Loucy (cell line): ENCODE measurements around the gene C16orf95.

ENCODE experiments used
- CTCF ChIP-seq: fragments of 200-600 bp; sonication (generic); conservative IDR thresholded peaks from 2 replicates; pipeline ENCODE4 v1.5.1; 2014; ENCODE audit warnings: mild to moderate bottlenecking, antibody characterized with exemption, low read length
- EZH2phosphoT487 ChIP-seq: fragments of 200-600 bp; IDR thresholded peaks from 2 replicates; pipeline ENCODE4 v1.6.1; 2018; ENCODE audit warnings: antibody characterized with exemption, mild to moderate bottlenecking, moderate library complexity, borderline replicate concordance

- TF ChIP-seq CTCF (no peak), EZH2phosphoT487 (no peak)
Measured at GRCh38 chr16:87325423-87325858, 8.2 kb upstream of the C16orf95 start.
